ENCODE results near the gene TNNC1.

GRCh38 chr3:52477796-52478095 lies 23.9 kb upstream of the TNNC1 start:
- TF ChIP-seq, protein P1, sequence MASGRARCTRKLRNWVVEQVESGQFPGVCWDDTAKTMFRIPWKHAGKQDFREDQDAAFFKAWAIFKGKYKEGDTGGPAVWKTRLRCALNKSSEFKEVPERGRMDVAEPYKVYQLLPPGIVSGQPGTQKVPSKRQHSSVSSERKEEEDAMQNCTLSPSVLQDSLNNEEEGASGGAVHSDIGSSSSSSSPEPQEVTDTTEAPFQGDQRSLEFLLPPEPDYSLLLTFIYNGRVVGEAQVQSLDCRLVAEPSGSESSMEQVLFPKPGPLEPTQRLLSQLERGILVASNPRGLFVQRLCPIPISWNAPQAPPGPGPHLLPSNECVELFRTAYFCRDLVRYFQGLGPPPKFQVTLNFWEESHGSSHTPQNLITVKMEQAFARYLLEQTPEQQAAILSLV (tag; IDR thresholded peaks at IDR 0.05) = no peak
- TF ChIP-seq CTCF (IDR thresholded peaks at IDR 0.05 in 2 of 3, conservative IDR thresholded peaks at IDR 0.05 in 1 of 3; ENCODE audit: insufficient read depth in 2 of 3, low read depth in 1 of 3, low read length in 3 of 3) (no peak), PML (IDR thresholded peaks at IDR 0.05; ENCODE audit: low read length) (no peak), ARNT (IDR thresholded peaks at IDR 0.05) (no peak), ZNF212 (CRISPR knock-in tag; IDR thresholded peaks at IDR 0.05) (no peak), KAT2B (IDR thresholded peaks at IDR 0.05; ENCODE audit: low read depth, low read length) (no peak), MAX (CRISPR knock-in tag; IDR thresholded peaks at IDR 0.05) (no peak), TEAD4 (IDR thresholded peaks at IDR 0.05; ENCODE audit: low read length) (no peak), TEAD4 (CRISPR knock-in tag; IDR thresholded peaks at IDR 0.05; ENCODE audit: borderline replicate concordance) (no peak)
- TF ChIP-seq, protein P2, sequence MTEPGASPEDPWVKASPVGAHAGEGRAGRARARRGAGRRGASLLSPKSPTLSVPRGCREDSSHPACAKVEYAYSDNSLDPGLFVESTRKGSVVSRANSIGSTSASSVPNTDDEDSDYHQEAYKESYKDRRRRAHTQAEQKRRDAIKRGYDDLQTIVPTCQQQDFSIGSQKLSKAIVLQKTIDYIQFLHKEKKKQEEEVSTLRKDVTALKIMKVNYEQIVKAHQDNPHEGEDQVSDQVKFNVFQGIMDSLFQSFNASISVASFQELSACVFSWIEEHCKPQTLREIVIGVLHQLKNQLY (CRISPR knock-in tag; conservative IDR thresholded peaks at IDR 0.05) = no peak

All from K562 (cell line).